Measurements from ENCODE around the gene CAMTA1.
"Not testable (repeated sequence)": the region's sequence is repeated elsewhere in the genome, so short reads cannot be mapped to it uniquely, and the experiment has no call there.

CAMTA1 gene

GRCh38 chr1:7674972-7675371 is 889.7 kb downstream of the CAMTA1 start:
- DNase-seq (ENCODE audit: low read depth in 2 of 2): no peak

GRCh38 chr1:7675431-7676273 is 890.4 kb downstream of the CAMTA1 start:
- no peak for DNase-seq (ENCODE audit: low read depth in 2 of 2)

GRCh38 chr1:7676274-7676945 is 891.2 kb downstream of the CAMTA1 start:
- DNase-seq (ENCODE audit: low read depth in 2 of 2): no peak

GRCh38 chr1:7677111-7677510 is 891.9 kb downstream of the CAMTA1 start:
- no peak for DNase-seq (ENCODE audit: low read depth in 2 of 2)

- no peak for DNase-seq (ENCODE audit: low read depth in 2 of 2)
These were observed 892.6 kb downstream of the CAMTA1 start for GRCh38 chr1:7677815-7678214.

- DNase-seq (ENCODE audit: low read depth in 2 of 2): no peak
These were observed 893.4 kb downstream of the CAMTA1 start for GRCh38 chr1:7678491-7679158.

GRCh38 chr1:7679159-7679872 is 894.1 kb downstream of the CAMTA1 start:
- DNase-seq (ENCODE audit: low read depth in 2 of 2): no peak

GRCh38 chr1:7679873-7680206 is 894.6 kb downstream of the CAMTA1 start:
- no peak for DNase-seq (ENCODE audit: low read depth in 2 of 2)

- DNase-seq (ENCODE audit: low read depth in 2 of 2): peak in 1 of 2 donors; percentile 38
These were observed 895.1 kb downstream of the CAMTA1 start for GRCh38 chr1:7680207-7680954.

- DNase-seq (ENCODE audit: low read depth in 2 of 2): no peak
These were observed 895.7 kb downstream of the CAMTA1 start for GRCh38 chr1:7680955-7681268.

GRCh38 chr1:7681401-7681800 is 896.1 kb downstream of the CAMTA1 start:
- DNase-seq (ENCODE audit: low read depth in 2 of 2): no peak

- DNase-seq (ENCODE audit: low read depth in 2 of 2): no peak
These were observed 898.3 kb downstream of the CAMTA1 start for GRCh38 chr1:7683521-7683920.

- DNase-seq (ENCODE audit: low read depth in 2 of 2): no peak
These were observed 898.9 kb downstream of the CAMTA1 start for GRCh38 chr1:7684132-7684531.

GRCh38 chr1:7684861-7685635 is 899.8 kb downstream of the CAMTA1 start:
- DNase-seq (ENCODE audit: low read depth in 2 of 2): no peak

- DNase-seq (ENCODE audit: low read depth in 2 of 2): no peak
These were observed 901.1 kb downstream of the CAMTA1 start for GRCh38 chr1:7686301-7686850.

GRCh38 chr1:7687411-7687810 is 902.2 kb downstream of the CAMTA1 start:
- DNase-seq (ENCODE audit: low read depth in 2 of 2): no peak

GRCh38 chr1:7688659-7689058 is 903.4 kb downstream of the CAMTA1 start:
- DNase-seq (ENCODE audit: low read depth in 2 of 2): no peak

- DNase-seq (ENCODE audit: low read depth in 2 of 2): not testable (repeated sequence)
These were observed 904.1 kb downstream of the CAMTA1 start for GRCh38 chr1:7689307-7689706.

GRCh38 chr1:7690076-7690475 is 904.8 kb downstream of the CAMTA1 start:
- DNase-seq (ENCODE audit: low read depth in 2 of 2): no peak

GRCh38 chr1:7690496-7691182 is 905.4 kb downstream of the CAMTA1 start:
- no peak for DNase-seq (ENCODE audit: low read depth in 2 of 2)

All from activated CD4-positive, alpha-beta T cell treated with anti-CD3 and anti-CD28 coated beads for 24 hours (primary cell).